Measurements from ENCODE around the gene TMEM184B. TPM values are rescaled to one million over a fixed set of nuclear protein-coding genes. Genes with fewer than 3 reads are reported as not detected.
A peak's percentile ranks its signal among the peaks of the same experiment; 100 is the strongest.

The TMEM184B gene
- total RNA-seq, 4 donors from 2014 or later = 39.4 to 108 (median 75.3) TPM

- Histone ChIP-seq H3K4me1 (peaks cover 35 to 46% (median 43%) of the 10 kb centered on the region in 4 donors), H3K36me3 (peaks cover 0 to 4% (median under 1%) of the 10 kb centered on the region in 4 donors), H3K27me3 (no peaks in the 10 kb centered on the region), H3K4me3 (peak overlapping the region; percentile 86 to 97 (median 94)), H3K9me3 (no peaks in the 10 kb centered on the region), H3K27ac (replicated peaks in 1 of 4) (peak overlapping the region; percentile 95 to 100 (median 98))
- TF ChIP-seq POLR2AphosphoS5 (IDR thresholded peaks at IDR 0.05) (peak; percentile 84), POLR2A (IDR thresholded peaks at IDR 0.05; ENCODE audit: low read depth) (no peak)
- intact Hi-C loops (cut with DNase I) = loop anchor here (5.0 kb wide), 1 partner anchor 116 kb away; the partner anchor contains the start of gene MAFF
- WGBS = 15% methylated on average over 16 of the region's 18 CpGs
- no peak for DNase-seq (ENCODE audit: extremely low spot score)
Measured at GRCh38 chr22:38317995-38318715, 45.3 kb upstream of the TMEM184B start.

- DNase-seq (ENCODE audit: extremely low spot score) = no peak
- 3% methylated on average over 13 of the region's 98 CpGs for WGBS
- TF ChIP-seq POLR2A (IDR thresholded peaks at IDR 0.05; ENCODE audit: low read depth) (no peak), EP300 (IDR thresholded peaks at IDR 0.05) (no peak), POLR2AphosphoS5 (IDR thresholded peaks at IDR 0.05) (peak; percentile 31 to 65), CTCF (IDR thresholded peaks at IDR 0.05) (no peak)
- Histone ChIP-seq H3K9me3 (no peaks in the 10 kb centered on the region), H3K4me3 (peak within 1 kb of the TSS; percentile 86 to 97 (median 94)), H3K27ac (replicated peaks in 1 of 4) (peak within 1 kb of the TSS; percentile 98 to 100 (median 99)), H3K27me3 (no peaks in the 10 kb centered on the region), H3K36me3 (peaks cover 0 to 11% (median 7%) of the 10 kb centered on the region in 4 donors), H3K4me1 (peaks cover 43 to 54% (median 51%) of the 10 kb centered on the region in 4 donors)
- intact Hi-C loops (cut with DNase I) = loop anchor here (5.0 kb wide), 1 partner anchor 115 kb away; the partner anchor contains the start of gene MAFF
Measured at GRCh38 chr22:38317122-38317994, 44.5 kb upstream of the TMEM184B start, which contains the start of gene CSNK1E. CSNK1E (minus strand) TSS chr22:38317433; CDS start chr22:38314157, 3,276 bp downstream.

GRCh38 chr22:38316364-38317121, 43.7 kb upstream of the TMEM184B start:
- no peak for DNase-seq (ENCODE audit: extremely low spot score)
- H3K4me3 ChIP-seq = peak overlapping the region; percentile 86 to 97 (median 94)
- WGBS = 0% methylated on average over 20 of the region's 52 CpGs
- peaks cover 0 to 18% (median 10%) of the 10 kb centered on the region in 4 donors for H3K36me3 ChIP-seq
- H3K27ac ChIP-seq (replicated peaks in 1 of 4) = peak overlapping the region; percentile 98 to 100 (median 99)
- H3K9me3 ChIP-seq = no peaks in the 10 kb centered on the region
- no peaks in the 10 kb centered on the region for H3K27me3 ChIP-seq
- intact Hi-C loops (cut with DNase I) = loop anchor here (5.0 kb wide), 1 partner anchor 114 kb away; the partner anchor contains the start of gene MAFF
- H3K4me1 ChIP-seq = peaks cover 51 to 62% (median 59%) of the 10 kb centered on the region in 4 donors
- TF ChIP-seq POLR2AphosphoS5 (IDR thresholded peaks at IDR 0.05) (peak; percentile 62 to 63), POLR2A (IDR thresholded peaks at IDR 0.05; ENCODE audit: low read depth) (peak; percentile 31), EP300 (IDR thresholded peaks at IDR 0.05) (no peak)

GRCh38 chr22:38315823-38316363, 43.1 kb upstream of the TMEM184B start:
- peaks cover 58 to 68% (median 66%) of the 10 kb centered on the region in 4 donors for H3K4me1 ChIP-seq
- no peaks in the 10 kb centered on the region for H3K27me3 ChIP-seq
- intact Hi-C loops (cut with DNase I) = loop anchor here (5.0 kb wide), 1 partner anchor 114 kb away; the partner anchor contains the start of gene MAFF
- H3K27ac ChIP-seq (replicated peaks in 1 of 4) = peak overlapping the region; percentile 98 to 100 (median 99)
- peak overlapping the region; percentile 86 to 97 (median 94) for H3K4me3 ChIP-seq
- no peak for TF ChIP-seq EP300 (IDR thresholded peaks at IDR 0.05)
- no peak for TF ChIP-seq POLR2A (IDR thresholded peaks at IDR 0.05; ENCODE audit: low read depth)
- no peak for TF ChIP-seq POLR2AphosphoS5 (IDR thresholded peaks at IDR 0.05)
- TF ChIP-seq CTCF (IDR thresholded peaks at IDR 0.05) = no peak
- peaks cover 0 to 19% (median 12%) of the 10 kb centered on the region in 4 donors for H3K36me3 ChIP-seq
- no peak for DNase-seq (ENCODE audit: extremely low spot score)
- 2% methylated on average over 12 of the region's 12 CpGs for WGBS
- no peaks in the 10 kb centered on the region for H3K9me3 ChIP-seq
